K562 (cell line): Measurements from ENCODE around the gene RDH14. TPM values are rescaled to one million over a fixed set of nuclear protein-coding genes. Genes with fewer than 3 reads are reported as not detected.

ENCODE experiments used
- BRCA1 ChIP-seq, 2 experiments: fragments of 450-650 bp in 1 of 2; sonication (generic) in 1 of 2; formaldehyde crosslinking in 1 of 2; IDR thresholded peaks; 2 replicates each; pipeline versions ENCODE4 v1.5.0 to v1.6.1; 2017 to 2020; ENCODE audit warnings: mild to moderate bottlenecking in 1 of 2, missing genetic modification reagents in 1 of 2
- CREB1 ChIP-seq, 2 experiments: sonication (generic) in 1 of 2; formaldehyde crosslinking in 1 of 2; IDR thresholded peaks; 2 replicates each; pipeline versions ENCODE4 v1.6.1 to v1.8.0; 2012 to 2022; ENCODE audit warnings: inconsistent platforms in 1 of 2, mild to moderate bottlenecking in 1 of 2, missing genetic modification reagents in 1 of 2, moderate library complexity in 1 of 2
- CSDE1 ChIP-seq, 2 experiments: fragments of 450-650 bp; IDR thresholded peaks; 2 replicates each; pipeline ENCODE4 v1.6.1; 2016; ENCODE audit warnings: mild to moderate bottlenecking in 1 of 2
- ELK3 ChIP-seq: fragments of 450-650 bp; formaldehyde crosslinking; IDR thresholded peaks from 2 replicates; pipeline ENCODE4 v1.4.0; 2020; ENCODE audit warnings: mild to moderate bottlenecking
- FOXJ2 ChIP-seq: fragments of 200-800 bp; sonication (Bioruptor generic); IDR thresholded peaks from 2 replicates; pipeline ENCODE4 v1.6.1; 2016; ENCODE audit warnings: missing genetic modification characterization, missing compliant biosample characterization
- FOXJ3 ChIP-seq: sonication (generic); formaldehyde crosslinking; IDR thresholded peaks from 2 replicates; pipeline ENCODE4 v1.4.0; 2020; ENCODE audit warnings: mild to moderate bottlenecking, missing genetic modification reagents
- GABPB2 ChIP-seq: fragments of 250-450 bp; sonication (Bioruptor Pico); conservative IDR thresholded peaks from 2 replicates; pipeline ENCODE4 v1.5.1; 2021; ENCODE audit warnings: mild to moderate bottlenecking
- HDAC8 ChIP-seq: fragments of 450-650 bp; IDR thresholded peaks from 2 replicates; pipeline ENCODE4 v1.6.1; 2016; ENCODE audit warnings: mild to moderate bottlenecking, missing genetic modification characterization, moderate library complexity, missing compliant biosample characterization
- PCBP1 ChIP-seq: fragments of 200-400 bp; formaldehyde crosslinking; IDR thresholded peaks from 2 replicates; pipeline ENCODE4 v1.6.1; 2018; ENCODE audit warnings: mild to moderate bottlenecking, low read depth, low read length; ENCODE audit not compliant: poor library complexity, severe bottlenecking
- PCBP2 ChIP-seq: fragments of 200-400 bp; formaldehyde crosslinking; IDR thresholded peaks from 2 replicates; pipeline ENCODE4 v1.6.1; 2018; ENCODE audit warnings: low read length, low read depth, mild to moderate bottlenecking, moderate library complexity; ENCODE audit not compliant: poor library complexity, severe bottlenecking
- RCOR1 ChIP-seq, 2 experiments: IDR thresholded peaks; 2 replicates each; pipeline ENCODE4 v1.6.1; 2012; ENCODE audit warnings: low read depth in 2 of 2, low read length in 2 of 2, borderline replicate concordance in 1 of 2, improper control_type of control experiment in 1 of 2
- STAT5B ChIP-seq: fragments of 250-450 bp; sonication (Bioruptor Pico); IDR thresholded peaks from 2 replicates; pipeline ENCODE4 v1.8.0; 2021; ENCODE audit warnings: mild to moderate bottlenecking, inconsistent platforms
- ZBTB49 ChIP-seq: sonication (generic); formaldehyde crosslinking; IDR thresholded peaks from 2 replicates; pipeline ENCODE4 v1.8.0; 2022; ENCODE audit warnings: missing genetic modification reagents, mild to moderate bottlenecking, borderline replicate concordance
- ZNF165 ChIP-seq: fragments of 250-450 bp; sonication (Bioruptor Pico); IDR thresholded peaks from 2 replicates; pipeline ENCODE4 v1.4.0; 2020; ENCODE audit warnings: borderline replicate concordance
- ZNF175 ChIP-seq: fragments of 200-800 bp; sonication (Bioruptor generic); IDR thresholded peaks from 2 replicates; pipeline ENCODE4 v1.6.1; 2016; ENCODE audit warnings: low read depth, mild to moderate bottlenecking, missing genetic modification characterization, missing compliant biosample characterization
- ZNF277 ChIP-seq: fragments of 250-450 bp; sonication (Bioruptor Pico); IDR thresholded peaks from 2 replicates; pipeline ENCODE4 v1.8.0; 2022; ENCODE audit warnings: inconsistent platforms, mild to moderate bottlenecking, moderate library complexity, borderline replicate concordance
- ZNF347 ChIP-seq: fragments of 450-650 bp; formaldehyde crosslinking; IDR thresholded peaks from 2 replicates; pipeline ENCODE4 v1.4.0; 2020; ENCODE audit warnings: low read depth, mild to moderate bottlenecking, moderate library complexity
- ZNF354B ChIP-seq: fragments of 250-450 bp; sonication (Bioruptor Pico); IDR thresholded peaks from 2 replicates; pipeline ENCODE4 v1.4.0; 2020
- ZNF655 ChIP-seq: fragments of 250-450 bp; sonication (Bioruptor Pico); IDR thresholded peaks from 2 replicates; pipeline ENCODE4 v1.5.0; 2021
- ZNF668 ChIP-seq: fragments of 250-450 bp; sonication (Bioruptor Pico); IDR thresholded peaks from 2 replicates; pipeline ENCODE4 v1.8.0; 2022; ENCODE audit warnings: mild to moderate bottlenecking, inconsistent platforms
- ZNF785 ChIP-seq: fragments of 250-450 bp; sonication (Bioruptor Pico); IDR thresholded peaks from 2 replicates; pipeline ENCODE4 v1.4.0; 2020; ENCODE audit warnings: mild to moderate bottlenecking
- polyA plus RNA-seq, 8 experiments: library from polyadenylated mRNA; depleted of rRNA in 4 of 8; stranded (reverse) in 5 of 8; unstranded in 3 of 8; fragments of >200 nt; fragmentation: Nextera tagmentation in 2 of 8; fragmentation: Illumina TruSeq in 1 of 8; extraction: Ambion mirVana in 2 of 8; extraction: Trizol in 1 of 8; gene quantifications; 2 replicates each; pipeline versions ENCODE4 v1.2.1 to v1.2.3, GENCODE V29; 2011 to 2014; ENCODE audit warnings: inconsistent platforms in 1 of 8, missing spikeins in 1 of 8
- total RNA-seq, 7 experiments: library from RNA; depleted of rRNA in 6 of 7; stranded (reverse); fragments of >200 nt in 6 of 7; fragmentation: Illumina TruSeq in 2 of 7; extraction: Trizol in 2 of 7; gene quantifications; 2 replicates each; pipeline versions ENCODE4 v1.2.1 to v1.2.3, GENCODE V29; 2011 to 2021; ENCODE audit warnings: low replicate concordance in 1 of 7

RDH14 gene
- total and polyA plus RNA-seq, 9 of the 15 experiments (the other 6 are each of a cell fraction or from before 2014, with no cell fraction given), result 6.7 to 26.2 (median 20.9) TPM

GRCh38 chr2:18560031-18560796 lies at the start of gene RDH14 (continued):
- no peak for TF ChIP-seq ZNF277 (CRISPR knock-in tag)
- no peak for TF ChIP-seq ZNF785 (CRISPR knock-in tag)
- TF ChIP-seq GABPB2 (CRISPR knock-in tag), result no peak
- TF ChIP-seq ZNF175, result no peak
- no peak for TF ChIP-seq ZNF354B (CRISPR knock-in tag)
- no peak for TF ChIP-seq ZNF655 (CRISPR knock-in tag)
- no peak for TF ChIP-seq HDAC8 (tag)
- TF ChIP-seq PCBP2, result no peak
- TF ChIP-seq ZBTB49 (CRISPR knock-in tag), result no peak
- TF ChIP-seq CREB1 (IDR thresholded peaks at IDR 0.05), result peak; percentile 78
- peak; percentile 77 for TF ChIP-seq CREB1 (CRISPR knock-in tag; IDR thresholded peaks at IDR 0.05)
- no peak for TF ChIP-seq FOXJ2
- TF ChIP-seq PCBP1, result peak; percentile 60
- no peak for TF ChIP-seq ZNF165 (CRISPR knock-in tag)
- no peak for TF ChIP-seq ELK3 (CRISPR knock-in tag)
- TF ChIP-seq BRCA1 (IDR thresholded peaks at IDR 0.05), result no peak
- TF ChIP-seq BRCA1 (CRISPR knock-in tag; IDR thresholded peaks at IDR 0.05), result no peak
- no peak for TF ChIP-seq ZNF668 (CRISPR knock-in tag)
- no peak for TF ChIP-seq ZNF347 (CRISPR knock-in tag)
- no peak for TF ChIP-seq CSDE1 (IDR thresholded peaks at IDR 0.05)
- peak in 1 of 2 experiments; percentile 5; a peak in 1 of 4 replicates for TF ChIP-seq RCOR1 (IDR thresholded peaks at IDR 0.05; ENCODE audit: borderline replicate concordance in 1 of 2, low read depth in 2 of 2, low read length in 2 of 2)
- TF ChIP-seq STAT5B, result no peak
- TF ChIP-seq FOXJ3 (CRISPR knock-in tag), result no peak
